ENCODE results near the gene SIGMAR1. TPM values are rescaled to one million over a fixed set of nuclear protein-coding genes. Genes with fewer than 3 reads are reported as not detected.

The SIGMAR1 gene
- total and polyA plus RNA-seq, 2 of the 8 experiments (the other 6 are each of a cell fraction or from before 2014, with no cell fraction given), result 84.2 to 134 TPM

DNA sequence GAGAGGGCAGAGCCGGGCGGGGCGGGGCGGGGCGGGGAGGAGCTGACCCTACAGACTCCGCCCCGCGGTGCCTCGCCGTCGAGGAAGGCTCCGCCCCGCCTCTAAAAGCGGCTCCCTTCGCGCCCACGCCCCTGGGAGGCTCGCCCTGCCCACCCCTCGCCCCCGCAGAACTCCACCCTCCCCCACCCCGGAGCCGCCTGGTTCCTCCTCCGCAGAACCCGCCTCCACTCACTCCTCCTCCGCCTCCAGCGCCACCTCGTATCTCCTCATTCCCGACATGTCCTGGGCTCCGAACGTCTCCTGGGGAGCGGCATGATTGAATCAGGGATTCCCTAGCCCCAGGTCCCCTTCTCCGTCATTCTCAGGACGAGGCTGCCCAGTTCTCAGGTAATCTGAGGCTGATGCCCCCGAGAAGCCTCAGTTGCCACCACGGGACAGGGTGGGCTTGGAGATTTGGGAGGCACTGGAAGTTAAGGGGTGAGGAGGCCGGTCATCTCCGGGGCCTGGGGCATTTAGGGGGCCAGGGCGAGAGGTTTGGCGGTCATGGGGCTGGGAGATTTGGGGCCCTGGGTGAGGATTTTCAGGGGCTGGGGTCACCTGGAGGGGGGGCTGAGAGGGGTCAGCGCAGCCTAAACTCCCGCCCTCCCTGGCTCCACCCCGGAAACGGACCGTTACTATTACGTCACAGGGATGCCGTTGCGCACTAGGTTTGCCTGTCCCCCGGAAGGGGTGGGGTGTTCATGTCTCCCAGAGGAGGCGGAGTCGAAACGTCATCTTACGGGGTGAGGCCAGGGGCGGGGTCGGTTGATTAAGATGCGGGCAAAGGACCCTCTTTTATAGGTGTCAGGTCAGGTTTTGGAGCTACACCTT is 28.0 kb upstream of the SIGMAR1 start:
- Histone ChIP-seq H2BK120ac (replicated peaks; ENCODE audit: low read depth, low read length) (no peak overlapping the region), H3K27ac (ENCODE audit: low read depth, low read length) (peak overlapping the region; percentile 88), H3K4me1 (replicated peaks in 1 of 4; ENCODE audit: control insufficient read depth in 3 of 4, insufficient read depth in 4 of 4, low read length in 3 of 4) (peaks cover 0 to 4% (median 2%) of the 10 kb centered on the region in 4 experiments; a peak in 2 of 7 replicates), H3K23ac (ENCODE audit: insufficient read length) (no peak overlapping the region), H4K20me1 (replicated peaks in 1 of 2; ENCODE audit: control insufficient read depth in 1 of 2, insufficient read depth in 2 of 2, low read length in 2 of 2) (peaks cover 0 to 2% of the 10 kb centered on the region in 2 experiments), H3K79me2 (ENCODE audit: control insufficient read depth in 1 of 2, insufficient read depth in 2 of 2, low read length in 2 of 2) (peaks cover 0 to 8% of the 10 kb centered on the region in 2 experiments; a peak in 1 of 4 replicates), H2AK5ac (ENCODE audit: low read depth, low read length) (no peak overlapping the region), H3K27me3 (replicated peaks in 1 of 4; ENCODE audit: control insufficient read depth in 3 of 4, extremely low read depth in 1 of 4, insufficient read depth in 3 of 4, low read length in 3 of 4) (peaks cover 0 to 5% (median 0%) of the 10 kb centered on the region in 4 experiments; a peak in 2 of 7 replicates), H2BK15ac (ENCODE audit: low read length) (0 out of 2 replicates have a peak overlapping the region, but pooled peaks have one; percentile 46), H3K9me3 (ENCODE audit: insufficient read depth in 2 of 2, low read depth in 1 of 2, low read length in 1 of 2) (peaks cover 3 to 5% of the 10 kb centered on the region in 2 experiments; a peak in 1 of 4 replicates), H4K8ac (ENCODE audit: extremely low read depth, insufficient read depth, low read length) (peak overlapping the region; percentile 76), H4K91ac (replicated peaks; ENCODE audit: insufficient read length, low read length) (peak overlapping the region; percentile 36), H3K4ac (replicated peaks; ENCODE audit: insufficient read length, low read depth, low read length) (no peak overlapping the region), H2AFZ (ENCODE audit: low read length) (0 out of 2 replicates have a peak overlapping the region, but pooled peaks have one; percentile 89), H2BK5ac (ENCODE audit: low read depth, low read length) (peak overlapping the region; percentile 91; the same call in 1 of the 2 replicates), H3K18ac (ENCODE audit: extremely low read depth, low read length) (peak overlapping the region; percentile 80), H3K23me2 (ENCODE audit: low read depth, low read length) (peaks cover 9% of the 10 kb centered on the region), H3K4me3 (ENCODE audit: extremely low read depth in 1 of 4, insufficient read depth in 2 of 4, low read depth in 3 of 4, low read length in 4 of 4) (peak overlapping the region; percentile 59 to 92 (median 81)), H3K56ac (replicated peaks; ENCODE audit: insufficient read length, low read depth, low read length) (peak overlapping the region; percentile 66), H3K14ac (ENCODE audit: insufficient read length) (no peak overlapping the region), H2BK12ac (ENCODE audit: low read depth, low read length) (no peak overlapping the region), H3K9ac (replicated peaks in 1 of 4; ENCODE audit: extremely low read depth in 1 of 4, low read depth in 3 of 4, low read length in 3 of 4) (peak overlapping the region; percentile 70 to 89 (median 83)), H4K5ac (ENCODE audit: insufficient read length, low read depth, low read length) (peak overlapping the region; percentile 73), H3K4me2 (ENCODE audit: insufficient read depth in 1 of 2, low read depth in 2 of 2, low read length in 2 of 2) (peak overlapping the region; percentile 85 to 94), H3K36me3 (ENCODE audit: control insufficient read depth in 2 of 4, insufficient read depth in 4 of 4, low read length in 3 of 4) (peaks cover 0 to 5% (median 0%) of the 10 kb centered on the region in 4 experiments; a peak in 3 of 8 replicates), H3K79me1 (ENCODE audit: low read depth, low read length) (no peaks in the 10 kb centered on the region), H2BK20ac (ENCODE audit: low read length) (no peak overlapping the region)
- DNase-seq (ENCODE audit: low read depth in 1 of 2, low spot score in 2 of 2) (peak; percentile 80 to 95), FAIRE-seq (peak; percentile 85)
- POLR2A ChIA-PET (ENCODE audit: partially characterized antibody), result interaction anchor here (0.8 to 7.7 kb wide), 7 partner anchors 10 to 31 kb away, joined by 3 to 92 read pairs (median 6); partner anchors contain the start of genes GALT, IL11RA and SIGMAR1
- CTCF ChIA-PET (ENCODE audit: partially characterized antibody), result interaction anchor here (0.6 to 15.2 kb wide), 11 partner anchors 9 to 45 kb away, joined by 3 to 277 read pairs (median 8); partner anchors contain the start of genes DCTN3, GALT, IL11RA and SIGMAR1
- WGBS, 2 experiments (ENCODE audit: extremely low coverage in 1 of 2, insufficient coverage in 1 of 2, insufficient read length in 1 of 2, insufficient replicate concordance in 2 of 2, low coverage in 1 of 2, low lambda C conversion rate in 2 of 2, missing lambda C conversion rate in 1 of 2), result 0% methylated on average over 25 of the region's 55 CpGs; no CpG with 5 or more reads in 1 of the 2 experiments
- TF ChIP-seq EGR1 (IDR thresholded peaks at IDR 0.05; ENCODE audit: borderline replicate concordance, low read depth, low read length), result peak; percentile 90
- TF ChIP-seq KDM4A (IDR thresholded peaks at IDR 0.05; ENCODE audit: low read depth, low read length, severe bottlenecking), result peak; percentile 26
- TF ChIP-seq RXRA (IDR thresholded peaks at IDR 0.05; ENCODE audit: insufficient read depth, low read depth, low read length), result no peak
- peak; percentile 82 for TF ChIP-seq ASH2L (IDR thresholded peaks at IDR 0.05; ENCODE audit: low read length)
- no peak for TF ChIP-seq EP300 (IDR thresholded peaks at IDR 0.05; ENCODE audit: borderline replicate concordance in 1 of 2, low read depth in 2 of 2, low read length in 2 of 2)
- no peak for TF ChIP-seq KDM5A (IDR thresholded peaks at IDR 0.05; ENCODE audit: low read length)
- no peak for TF ChIP-seq EZH2 (IDR thresholded peaks at IDR 0.05; ENCODE audit: low read depth, low read length, severe bottlenecking)
- TF ChIP-seq USF2 (IDR thresholded peaks at IDR 0.05; ENCODE audit: low read length), result no peak
